ENCODE results near the gene NDC80. TPM values are rescaled to one million over a fixed set of nuclear protein-coding genes. Genes with fewer than 3 reads are reported as not detected.

NDC80 gene
- total and polyA plus RNA-seq, 4 experiments from 2014 or later = 2.1 to 6.4 (median 5.0) TPM

- peak overlapping the region in 7 of 8 donors; percentile 45 to 86 (median 65) for H3K4me3 Mint-ChIP-seq
- Histone ChIP-seq H3K36me3 (ENCODE audit: insufficient read depth, low read length) (no peaks in the 10 kb centered on the region), H3K27ac (ENCODE audit: low read depth, low read length) (peak overlapping the region; percentile 37), H3K4me1 (ENCODE audit: insufficient read depth, low read length) (peaks cover 42% of the 10 kb centered on the region), H3K27me3 (ENCODE audit: insufficient read depth, low read length) (no peaks in the 10 kb centered on the region), H3K4me3 (ENCODE audit: low read length in 2 of 2) (no peak overlapping the region), H3K9me3 (ENCODE audit: control insufficient read depth in 1 of 2, low read length in 2 of 2) (no peaks in the 10 kb centered on the region)
- intact Hi-C loops (cut with micrococcal nuclease) = loop anchor here (2.0 to 5.0 kb wide), 3 partner anchors 18 to 68 kb away; partner anchors contain the start of genes METTL4, NDC80 and SMCHD1
- POLR2A ChIA-PET (ENCODE audit: partially characterized antibody) = interaction anchor here (0.7 to 8.7 kb wide), 14 partner anchors 8 to 392 kb away, joined by 3 to 121 read pairs (median 6); partner anchors contain the start of genes METTL4, NDC80 and SMCHD1
- H3K27ac Mint-ChIP-seq = peak overlapping the region; percentile 65 to 93 (median 86)
- CTCF ChIA-PET (ENCODE audit: partially characterized antibody) = interaction anchor here (0.6 to 4.1 kb wide), 9 partner anchors 15 to 68 kb away, joined by 3 to 24 read pairs (median 12); partner anchors contain the start of genes METTL4, NDC80 and SMCHD1
- no peak for DNase-seq
- H3K36me3 Mint-ChIP-seq = no peaks in the 10 kb centered on the region
- H3K4me1 Mint-ChIP-seq = peaks cover 22 to 57% (median 33%) of the 10 kb centered on the region in 4 donors
- no peaks in the 10 kb centered on the region for H3K9me3 Mint-ChIP-seq
- H3K27me3 Mint-ChIP-seq = no peaks in the 10 kb centered on the region
Observed at GRCh38 chr18:2588666-2589344, 17.4 kb downstream of the NDC80 start.

GRCh38 chr18:2589345-2590068, 18.1 kb downstream of the NDC80 start:
- peak overlapping the region in 7 of 8 donors; percentile 63 to 88 (median 76) for H3K4me3 Mint-ChIP-seq
- intact Hi-C loops (cut with micrococcal nuclease) = loop anchor here (1.0 to 5.0 kb wide), 4 partner anchors 16 to 68 kb away; partner anchors contain the start of genes METTL4, NDC80 and SMCHD1
- no peaks in the 10 kb centered on the region for H3K27me3 Mint-ChIP-seq

GRCh38 chr18:2590303-2590702, 18.9 kb downstream of the NDC80 start:
- no peaks in the 10 kb centered on the region for H3K27me3 Mint-ChIP-seq
- H3K4me1 ChIP-seq (ENCODE audit: insufficient read depth, low read length) = peaks cover 48% of the 10 kb centered on the region
- H3K36me3 ChIP-seq (ENCODE audit: insufficient read depth, low read length) = no peaks in the 10 kb centered on the region
- peak overlapping the region; percentile 49 to 88 (median 73) for H3K4me3 Mint-ChIP-seq
- ChIA-PET CTCF (ENCODE audit: partially characterized antibody) (interaction anchor here (2.0 to 4.1 kb wide), 4 partner anchors 10 to 66 kb away, joined by 7 to 24 read pairs (median 18); partner anchors contain the start of gene SMCHD1), POLR2A (ENCODE audit: partially characterized antibody) (interaction anchor here (0.6 to 8.7 kb wide), 10 partner anchors 9 to 1005 kb away, joined by 3 to 121 read pairs (median 10); partner anchors contain the start of genes METTL4, NDC80 and SMCHD1)
- H3K9me3 Mint-ChIP-seq = no peaks in the 10 kb centered on the region
- no peak for DNase-seq
- no peaks in the 10 kb centered on the region for H3K9me3 ChIP-seq (ENCODE audit: control insufficient read depth in 1 of 2, low read length in 2 of 2)
- peak overlapping the region; percentile 52 for H3K27ac ChIP-seq (ENCODE audit: low read depth, low read length)
- H3K4me1 Mint-ChIP-seq = peaks cover 23 to 57% (median 39%) of the 10 kb centered on the region in 4 donors
- H3K36me3 Mint-ChIP-seq = no peaks in the 10 kb centered on the region
- H3K4me3 ChIP-seq (ENCODE audit: low read length in 2 of 2) = peak overlapping the region in 1 of 2 donors; percentile 38
- no peaks in the 10 kb centered on the region for H3K27me3 ChIP-seq (ENCODE audit: insufficient read depth, low read length)
- intact Hi-C loops (cut with micrococcal nuclease) = loop anchor here (1.0 kb wide), 1 partner anchor 15 kb away; no protein-coding TSS in a partner anchor
- peak overlapping the region; percentile 65 to 95 (median 93) for H3K27ac Mint-ChIP-seq

More at GRCh38 chr18:2589345-2590068, 18.1 kb downstream of the NDC80 start:
- Histone ChIP-seq H3K4me1 (ENCODE audit: insufficient read depth, low read length) (peaks cover 48% of the 10 kb centered on the region), H3K9me3 (ENCODE audit: control insufficient read depth in 1 of 2, low read length in 2 of 2) (no peaks in the 10 kb centered on the region), H3K36me3 (ENCODE audit: insufficient read depth, low read length) (no peaks in the 10 kb centered on the region), H3K27me3 (ENCODE audit: insufficient read depth, low read length) (no peaks in the 10 kb centered on the region), H3K4me3 (ENCODE audit: low read length in 2 of 2) (peak overlapping the region in 1 of 2 donors; percentile 38), H3K27ac (ENCODE audit: low read depth, low read length) (peak overlapping the region; percentile 52)
- CTCF ChIA-PET (ENCODE audit: partially characterized antibody) = interaction anchor here (0.6 to 4.1 kb wide), 7 partner anchors 15 to 67 kb away, joined by 3 to 24 read pairs (median 12); partner anchors contain the start of genes METTL4, NDC80 and SMCHD1
- Mint-ChIP-seq H3K9me3 (no peaks in the 10 kb centered on the region), H3K27ac (peak overlapping the region; percentile 65 to 95 (median 93)), H3K36me3 (no peaks in the 10 kb centered on the region), H3K4me1 (peaks cover 22 to 57% (median 37%) of the 10 kb centered on the region in 4 donors)
- peak in 4 of 5 donors; percentile 15 to 37 (median 22) for DNase-seq
- POLR2A ChIA-PET (ENCODE audit: partially characterized antibody) = interaction anchor here (0.7 to 8.7 kb wide), 13 partner anchors 9 to 391 kb away, joined by 3 to 121 read pairs (median 6); partner anchors contain the start of genes METTL4, NDC80 and SMCHD1

GRCh38 chr18:2597639-2598038, 26.3 kb downstream of the NDC80 start:
- DNase-seq = peak in 4 of 5 donors; percentile 20 to 41 (median 33)
- no peaks in the 10 kb centered on the region for H3K27me3 Mint-ChIP-seq
- ChIA-PET CTCF (ENCODE audit: partially characterized antibody) (no interaction called here), POLR2A (ENCODE audit: partially characterized antibody) (interaction anchor here (1.0 to 1.7 kb wide), 2 partner anchors 8 to 39 kb away, joined by 4 to 10 read pairs; no protein-coding TSS in a partner anchor)
- H3K27ac ChIP-seq (ENCODE audit: low read depth, low read length) = no peak overlapping the region
- H3K4me3 Mint-ChIP-seq = peak overlapping the region in 6 of 8 donors; percentile 0 to 57 (median 34)
- H3K4me1 ChIP-seq (ENCODE audit: insufficient read depth, low read length) = peaks cover 34% of the 10 kb centered on the region
- H3K4me1 Mint-ChIP-seq = peaks cover 15 to 42% (median 28%) of the 10 kb centered on the region in 4 donors
- peak overlapping the region in 6 of 7 donors; percentile 22 to 93 (median 53) for H3K27ac Mint-ChIP-seq
- no peaks in the 10 kb centered on the region for H3K9me3 ChIP-seq (ENCODE audit: control insufficient read depth in 1 of 2, low read length in 2 of 2)
- no peaks in the 10 kb centered on the region for H3K27me3 ChIP-seq (ENCODE audit: insufficient read depth, low read length)
- no peaks in the 10 kb centered on the region for H3K36me3 ChIP-seq (ENCODE audit: insufficient read depth, low read length)
- H3K36me3 Mint-ChIP-seq = peaks cover 2 to 4% of the 10 kb centered on the region in 2 donors
- H3K4me3 ChIP-seq (ENCODE audit: low read length in 2 of 2) = no peak overlapping the region
- peaks cover 0 to 2% (median 0%) of the 10 kb centered on the region in 8 donors for H3K9me3 Mint-ChIP-seq
- intact Hi-C loops (cut with micrococcal nuclease) = no loop called here

DNA sequence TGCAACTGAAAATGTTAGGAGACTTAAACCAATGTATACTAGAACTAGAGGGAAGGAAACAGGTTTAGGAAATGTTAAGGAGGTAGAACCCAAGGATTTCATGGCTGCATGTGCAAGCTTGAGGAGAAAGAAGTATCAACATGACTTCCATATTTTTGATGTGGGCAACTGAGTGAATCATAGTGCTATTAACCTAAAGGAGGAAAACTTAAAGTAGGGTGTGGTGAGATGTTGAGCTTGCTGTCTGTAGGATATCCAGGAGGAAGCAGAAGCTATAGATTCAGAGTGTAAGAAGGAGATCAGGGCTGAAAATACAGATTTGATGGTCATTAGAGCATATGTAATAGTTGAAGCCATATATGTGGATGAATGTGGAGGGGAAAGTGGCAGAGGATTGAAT, 31.5 kb downstream of the NDC80 start:
- Histone ChIP-seq H3K4me1 (ENCODE audit: insufficient read depth, low read length) (peaks cover 60% of the 10 kb centered on the region), H3K4me3 (ENCODE audit: low read length in 2 of 2) (no peak overlapping the region), H3K27ac (ENCODE audit: low read depth, low read length) (no peak overlapping the region), H3K27me3 (ENCODE audit: insufficient read depth, low read length) (no peaks in the 10 kb centered on the region), H3K36me3 (ENCODE audit: insufficient read depth, low read length) (no peaks in the 10 kb centered on the region), H3K9me3 (ENCODE audit: control insufficient read depth in 1 of 2, low read length in 2 of 2) (no peaks in the 10 kb centered on the region)
- ChIA-PET CTCF (ENCODE audit: partially characterized antibody) (interaction anchor here (1.5 kb wide), 1 partner anchor 9 kb away, joined by 3 read pairs; no protein-coding TSS in a partner anchor), POLR2A (ENCODE audit: partially characterized antibody) (interaction anchor here (1.8 to 12.4 kb wide), 2 partner anchors 33 to 53 kb away, joined by 14 to 282 read pairs; partner anchors contain the start of gene SMCHD1)
- Mint-ChIP-seq H3K36me3 (peaks cover 0 to 1% of the 10 kb centered on the region in 2 donors), H3K4me3 (peak overlapping the region in 2 of 8 donors; percentile 3 to 6), H3K27me3 (no peaks in the 10 kb centered on the region), H3K9me3 (no peaks in the 10 kb centered on the region), H3K4me1 (peaks cover 34 to 63% (median 42%) of the 10 kb centered on the region in 4 donors), H3K27ac (peak overlapping the region in 6 of 7 donors; percentile 6 to 86 (median 38))
- intact Hi-C loops (cut with micrococcal nuclease) = no loop called here
- no peak for DNase-seq

DNA sequence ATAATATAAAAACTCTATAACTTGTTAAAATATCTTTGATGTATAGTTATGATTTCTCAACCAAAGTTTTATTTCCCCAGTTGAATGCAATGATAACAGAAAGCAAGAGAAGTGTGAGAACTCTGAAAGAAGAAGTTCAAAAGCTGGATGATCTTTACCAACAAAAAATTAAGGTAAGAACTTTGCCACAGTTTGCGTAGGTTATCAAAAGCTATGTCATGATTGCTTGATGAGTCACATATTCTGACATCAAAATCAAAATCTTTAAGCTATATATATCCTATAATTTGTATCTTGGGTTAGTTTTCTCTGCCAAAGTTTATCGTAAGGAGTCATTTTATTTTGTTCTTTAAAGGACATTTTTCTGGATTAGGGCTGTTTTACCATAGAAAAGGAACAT, 35.0 kb downstream of the NDC80 start:
- intact Hi-C loops (cut with micrococcal nuclease) = no loop called here
- POLR2A ChIA-PET (ENCODE audit: partially characterized antibody) = interaction anchor here (0.6 to 12.4 kb wide), 20 partner anchors 9 to 102 kb away, joined by 3 to 282 read pairs (median 4); partner anchors contain the start of genes METTL4, NDC80 and SMCHD1
- no peaks in the 10 kb centered on the region for H3K9me3 Mint-ChIP-seq
- Histone ChIP-seq H3K27ac (ENCODE audit: low read depth, low read length) (peak overlapping the region; percentile 55), H3K4me1 (ENCODE audit: insufficient read depth, low read length) (peaks cover 59% of the 10 kb centered on the region), H3K27me3 (ENCODE audit: insufficient read depth, low read length) (no peaks in the 10 kb centered on the region), H3K36me3 (ENCODE audit: insufficient read depth, low read length) (no peaks in the 10 kb centered on the region), H3K9me3 (ENCODE audit: control insufficient read depth in 1 of 2, low read length in 2 of 2) (no peaks in the 10 kb centered on the region), H3K4me3 (ENCODE audit: low read length in 2 of 2) (peak overlapping the region in 1 of 2 donors; percentile 8)
- peaks cover 2 to 10% of the 10 kb centered on the region in 2 donors for H3K36me3 Mint-ChIP-seq
- peak overlapping the region; percentile 52 to 89 (median 66) for H3K4me3 Mint-ChIP-seq
- DNase-seq = peak in 4 of 5 donors; percentile 41 to 54 (median 46)
- peak overlapping the region; percentile 76 to 97 (median 93) for H3K27ac Mint-ChIP-seq
- CTCF ChIA-PET (ENCODE audit: partially characterized antibody) = interaction anchor here (0.9 to 3.2 kb wide), 10 partner anchors 11 to 457 kb away, joined by 3 to 25 read pairs (median 6); partner anchors contain the start of gene SMCHD1
- H3K27me3 Mint-ChIP-seq = no peaks in the 10 kb centered on the region
- peaks cover 35 to 52% (median 44%) of the 10 kb centered on the region in 4 donors for H3K4me1 Mint-ChIP-seq

All from CD4-positive, alpha-beta memory T cell (primary cell).